HG03280 (cell line): ENCODE results near the gene SRPX.

ENCODE experiments used
- ATAC-seq: cut with Tn5 transposase; IDR thresholded peaks from one replicate; pipeline ENCODE4 v1.9.1; 2021; ENCODE audit warnings: mild to moderate bottlenecking, moderate library complexity; ENCODE audit not compliant: unreplicated experiment

Gene SRPX

DNA sequence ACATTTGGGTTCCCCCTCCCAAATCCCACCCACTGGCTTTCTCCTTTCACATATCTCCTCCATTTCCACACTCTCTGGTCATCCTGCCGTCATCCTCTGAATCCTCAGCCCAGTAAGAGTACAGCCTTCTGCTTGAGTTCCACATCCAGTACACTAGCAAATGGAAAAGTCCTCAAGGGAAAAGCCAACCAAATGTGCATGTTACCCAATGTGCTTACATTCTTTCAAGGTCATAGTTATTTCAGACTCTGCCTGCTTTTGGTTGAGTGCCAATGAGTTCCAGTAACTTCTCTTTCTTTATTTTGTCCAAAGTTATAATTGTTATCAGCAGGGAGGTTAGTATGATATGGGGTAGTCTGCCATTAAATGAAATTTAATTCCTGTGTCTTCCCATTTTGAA, 78.1 kb downstream of the SRPX start:
- ATAC-seq: no peak

DNA sequence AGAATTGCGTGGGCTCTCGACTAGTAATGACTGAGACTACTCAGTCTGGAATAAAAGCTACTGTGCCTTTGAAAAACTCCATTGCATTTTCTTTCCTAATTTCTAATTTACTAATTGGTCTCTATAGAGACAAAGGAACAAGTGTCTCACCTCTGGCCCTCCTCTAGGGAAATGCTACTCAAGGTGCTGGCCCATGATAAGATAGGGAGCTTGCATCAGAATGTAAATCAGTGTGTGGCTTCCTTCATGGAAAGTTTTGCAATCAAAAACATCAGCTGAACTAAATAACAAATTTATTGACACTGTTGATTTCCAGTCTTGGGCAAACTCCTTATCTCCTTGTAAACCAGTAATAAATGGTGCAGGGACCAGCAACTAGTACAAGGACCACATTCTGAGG, 81.8 kb downstream of the SRPX start:
- ATAC-seq: no peak

GRCh38 chrX:38138157-38138891, 82.3 kb downstream of the SRPX start:
- ATAC-seq: no peak

DNA sequence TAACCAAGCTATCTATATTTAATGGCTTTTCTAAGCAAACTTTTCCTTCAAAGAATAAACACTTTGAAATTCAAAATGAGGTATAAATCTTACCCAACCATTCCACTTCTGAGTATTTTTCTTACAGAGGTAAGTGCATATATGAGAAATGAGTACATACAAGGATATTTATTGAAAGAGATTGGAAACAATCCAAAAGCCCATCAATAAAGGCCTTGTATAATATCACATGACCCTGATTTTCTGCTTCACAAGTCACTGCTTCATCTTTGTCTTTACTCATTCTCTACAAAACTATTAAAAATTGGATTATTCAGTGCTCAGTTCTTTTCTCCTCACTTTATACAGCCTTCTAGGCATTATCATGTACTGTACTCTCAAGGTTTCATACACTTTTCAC, 91.3 kb downstream of the SRPX start:
- no peak for ATAC-seq

GRCh38 chrX:38127961-38128360, 92.7 kb downstream of the SRPX start:
- ATAC-seq: no peak

- ATAC-seq: no peak
Measured at GRCh38 chrX:38126179-38126578, 94.5 kb downstream of the SRPX start.

DNA sequence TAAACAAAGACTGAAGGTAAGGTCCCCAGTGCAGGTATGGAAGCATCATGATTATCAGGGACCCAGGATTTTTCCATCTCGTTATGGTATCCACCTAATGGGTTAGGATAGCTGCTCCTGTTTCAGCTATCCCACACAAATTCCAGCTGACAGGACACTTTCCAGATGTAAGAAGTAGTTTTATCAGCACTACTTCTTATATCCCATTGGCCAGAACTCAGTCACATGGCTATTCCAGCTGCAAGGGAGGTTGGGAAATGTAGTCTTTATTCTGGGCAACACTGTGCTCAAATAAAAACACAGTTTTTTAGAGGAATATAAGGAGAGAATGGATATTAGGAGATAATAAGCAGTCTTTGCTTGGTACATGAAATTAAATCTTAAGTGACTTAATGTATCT, 96.7 kb downstream of the SRPX start:
- ATAC-seq: no peak

DNA sequence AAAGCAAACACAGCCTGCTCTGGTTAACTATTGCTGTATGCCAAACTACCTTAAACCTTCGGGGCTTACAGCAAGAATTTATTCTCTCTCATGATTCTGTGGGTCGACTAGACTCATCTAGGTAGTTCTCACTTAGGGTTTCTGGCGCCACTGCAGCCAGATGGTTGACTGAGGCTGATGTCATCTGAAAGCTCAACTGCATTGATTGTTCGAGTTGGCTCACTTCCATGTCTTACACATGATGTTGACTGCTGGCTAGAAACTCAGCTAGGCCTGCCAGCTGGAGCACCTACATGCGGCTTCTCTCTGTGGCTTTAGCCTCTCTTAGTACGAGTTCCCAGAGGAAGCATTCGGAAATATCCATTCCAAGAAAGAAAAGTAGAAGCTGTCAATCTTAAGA, 103.2 kb downstream of the SRPX start:
- no peak for ATAC-seq

GRCh38 chrX:38116706-38117105, 104.0 kb downstream of the SRPX start:
- no peak for ATAC-seq

- ATAC-seq: no peak
Measured at GRCh38 chrX:38112566-38112965, 108.1 kb downstream of the SRPX start.

DNA sequence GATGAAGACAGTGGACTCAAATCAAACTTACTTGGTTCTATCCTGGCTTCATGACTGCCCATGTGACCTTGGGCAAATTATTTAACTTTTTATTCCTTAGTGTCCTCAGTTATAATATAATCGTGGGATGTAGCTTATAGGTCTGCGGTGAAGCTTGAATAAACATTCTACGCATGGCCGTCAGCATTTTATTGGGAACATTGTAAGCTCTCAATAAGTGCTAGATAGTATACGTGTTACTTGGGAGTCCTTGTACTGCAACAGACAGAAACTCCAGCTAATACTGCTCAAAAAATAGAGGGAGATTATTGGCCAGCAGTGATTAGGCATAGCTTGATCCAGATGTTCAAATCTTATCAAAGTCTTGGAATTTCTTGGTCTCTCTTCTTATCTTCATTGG, 109.5 kb downstream of the SRPX start:
- no peak for ATAC-seq

GRCh38 chrX:38110231-38110630, 110.4 kb downstream of the SRPX start:
- ATAC-seq: no peak

DNA sequence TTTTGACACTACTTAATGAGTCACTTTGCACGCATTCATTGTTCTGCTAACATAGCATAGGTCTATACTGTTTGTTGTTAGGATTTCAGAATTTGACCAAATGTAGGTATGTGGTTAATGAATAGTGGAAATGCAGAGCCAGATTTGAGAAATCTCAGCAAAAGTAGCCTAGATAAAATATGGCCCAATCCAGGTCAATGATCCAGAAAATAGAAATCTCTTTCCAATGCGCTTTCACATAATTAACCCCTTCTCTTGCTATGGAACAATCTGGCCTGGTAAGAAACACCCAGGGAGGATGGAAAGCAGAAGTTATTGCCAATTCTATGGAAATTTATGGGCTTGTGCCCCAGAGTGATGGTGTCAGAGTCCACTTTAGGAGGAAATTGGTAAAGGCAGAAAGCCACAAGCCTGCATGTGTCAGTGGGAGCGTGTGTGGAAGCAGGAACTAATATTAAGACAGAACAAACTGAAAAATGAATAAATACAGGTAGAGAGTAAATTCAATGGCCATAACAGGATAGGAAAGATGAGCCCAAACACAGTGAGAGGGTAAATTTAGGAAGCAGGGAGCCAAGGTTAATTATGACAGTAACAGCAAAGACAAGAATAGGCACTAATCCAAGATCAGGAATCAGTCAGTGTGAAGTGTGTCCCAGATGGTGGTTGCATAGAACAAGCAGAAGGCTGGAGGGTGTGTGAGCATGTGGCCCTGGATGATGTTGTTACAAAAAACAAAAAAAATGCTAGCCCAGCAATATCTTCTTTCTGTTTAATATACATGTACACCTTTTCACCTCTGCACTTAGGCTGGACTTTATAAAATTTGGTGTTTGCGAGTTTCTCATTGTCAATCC, 111.4 kb downstream of the SRPX start:
- ATAC-seq: no peak

DNA sequence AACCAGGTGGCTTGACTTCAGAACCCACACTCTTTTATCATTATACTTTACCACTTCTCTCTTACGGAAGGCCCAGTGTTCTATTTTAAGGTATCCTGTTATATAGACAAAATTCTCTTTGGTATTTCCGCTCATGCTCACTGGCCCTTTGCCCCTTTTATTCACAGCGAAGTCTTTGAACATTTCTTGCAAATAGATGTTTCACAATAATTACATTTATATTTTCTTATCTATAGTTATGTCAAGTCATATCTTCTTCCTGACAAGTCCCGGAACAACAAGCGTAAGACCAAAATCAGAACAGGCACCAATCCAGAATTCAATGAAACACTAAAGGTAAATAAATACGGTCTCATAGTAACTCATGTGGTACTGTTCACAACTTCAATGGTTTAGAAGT, 112.3 kb downstream of the SRPX start:
- ATAC-seq: no peak

DNA sequence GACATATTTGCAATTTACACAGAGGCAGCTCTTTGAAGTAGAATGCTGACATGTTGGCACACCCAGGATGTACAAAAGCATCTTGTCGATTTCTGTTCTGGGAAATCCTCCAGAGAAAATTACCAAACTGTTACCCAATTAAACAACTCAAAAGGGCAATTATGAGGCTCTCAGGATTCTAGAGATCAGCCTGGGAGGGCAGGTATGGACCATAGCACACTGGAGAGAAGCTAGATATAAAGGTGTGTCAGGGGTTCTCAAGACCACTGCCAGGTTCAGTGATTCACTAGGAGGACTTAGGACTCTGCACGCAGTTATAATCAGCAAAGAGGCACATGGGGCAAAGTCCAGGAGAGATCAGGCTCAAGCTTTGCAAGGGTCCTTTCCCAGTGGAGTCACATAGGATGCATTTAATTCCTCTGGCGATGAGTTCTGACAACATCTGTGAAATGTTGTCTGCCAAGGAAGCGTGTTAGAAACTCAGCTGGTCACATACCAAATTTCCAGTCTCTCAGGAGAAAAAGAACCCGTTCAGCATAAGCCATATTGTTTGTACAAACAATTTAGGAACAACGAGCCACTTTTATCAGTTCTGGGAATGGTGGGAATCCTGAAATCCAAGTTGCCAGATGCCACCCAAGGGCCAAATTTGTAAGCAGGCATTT, 113.5 kb downstream of the SRPX start:
- no peak for ATAC-seq

- ATAC-seq: no peak
Measured at GRCh38 chrX:38105216-38105725, 115.4 kb downstream of the SRPX start.

GRCh38 chrX:38103857-38104812, 116.5 kb downstream of the SRPX start:
- ATAC-seq: peak; percentile 79

GRCh38 chrX:38102875-38103274, 117.8 kb downstream of the SRPX start:
- no peak for ATAC-seq

DNA sequence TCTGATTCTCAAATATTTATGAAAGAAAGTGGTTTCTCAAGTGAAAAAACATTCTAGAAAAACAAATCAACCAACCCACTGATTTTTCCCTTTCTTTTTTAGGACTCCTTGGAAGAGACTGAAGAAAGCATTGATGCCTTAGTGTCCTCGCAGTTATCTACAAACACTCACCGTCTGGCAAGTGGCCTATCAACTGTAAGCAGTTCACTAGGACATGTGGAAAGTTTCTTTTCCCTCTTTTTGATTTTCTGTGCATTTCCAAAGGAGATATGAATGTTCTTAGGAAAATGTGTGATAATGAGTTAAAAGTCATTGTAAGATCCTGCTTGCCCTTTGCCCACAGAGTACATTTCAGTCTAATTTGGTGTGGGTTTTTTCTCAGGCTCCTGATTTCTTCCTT, 118.4 kb downstream of the SRPX start:
- ATAC-seq: no peak

DNA sequence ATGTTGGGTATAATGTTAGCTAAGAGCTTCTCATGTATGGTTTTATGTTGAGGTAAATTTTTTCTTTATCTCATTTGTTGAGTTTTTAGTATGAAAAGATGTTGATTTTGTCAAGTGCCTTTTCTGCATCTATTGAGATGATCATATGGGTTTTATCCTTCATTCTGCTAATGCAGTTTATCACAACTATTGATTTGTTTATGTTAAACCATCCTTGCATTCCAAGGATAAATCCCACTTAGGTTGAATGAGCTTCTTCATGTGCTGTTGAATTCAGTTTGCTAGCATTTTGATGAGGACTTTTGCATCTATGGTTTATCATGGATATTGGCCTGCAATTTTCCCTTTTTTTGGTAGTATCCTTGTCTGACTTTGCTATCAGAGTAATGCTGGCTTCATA, 121.0 kb downstream of the SRPX start:
- ATAC-seq: no peak
